Activated naive CD8-positive, alpha-beta T cell treated with anti-CD3 and anti-CD28 coated beads, Interleukin-2, amount 50 U/mL, for 24 hours (primary cell): ENCODE results near the gene FBXL17.

Source experiments
- ATAC-seq: fragments of 150-1000 bp; cut with Tn5 transposase; one replicate; pipeline ENCODE4 v1.10.0; 2021
- DNase-seq: peaks from one replicate; pipeline ENCODE4 v3.0.0; 2021
- H3K27ac Mint-ChIP-seq: one replicate; pipeline ENCODE4 v1.8.0; 2021; ENCODE audit warnings: mild to moderate bottlenecking, mixed read lengths
- H3K27me3 Mint-ChIP-seq: one replicate; pipeline ENCODE4 v1.8.0; 2021; ENCODE audit warnings: mixed read lengths
- H3K36me3 Mint-ChIP-seq: one replicate; pipeline ENCODE4 v1.8.0; 2021; ENCODE audit warnings: low read depth, mixed read lengths
- H3K4me1 Mint-ChIP-seq: one replicate; pipeline ENCODE4 v1.8.0; 2021; ENCODE audit warnings: mixed read lengths
- H3K4me3 Mint-ChIP-seq: one replicate; pipeline ENCODE4 v1.8.0; 2021; ENCODE audit warnings: mild to moderate bottlenecking, moderate library complexity, mixed read lengths
- H3K9me3 Mint-ChIP-seq: one replicate; pipeline ENCODE4 v1.8.0; 2021; ENCODE audit warnings: mixed read lengths

FBXL17 gene

DNA sequence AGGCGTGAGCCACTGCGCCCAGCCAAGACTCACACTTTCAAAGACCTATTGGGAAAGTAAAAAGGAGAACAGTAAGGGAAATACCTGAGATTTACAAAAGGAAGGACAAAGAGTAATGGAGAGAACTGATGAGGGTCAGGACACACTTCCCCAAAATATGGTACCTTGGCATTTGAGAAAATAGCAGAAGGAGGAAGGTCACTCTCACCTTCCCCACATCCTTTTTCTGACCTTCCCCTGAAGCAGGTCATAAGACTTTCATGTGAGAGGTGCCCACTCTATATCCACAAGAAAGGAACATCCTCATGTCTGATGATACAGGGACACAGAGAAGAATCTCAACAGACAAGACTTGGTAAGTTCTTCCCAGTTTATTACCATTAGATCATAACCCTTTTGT is 272.8 kb downstream of the FBXL17 start:
- Mint-ChIP-seq H3K27ac (no peak overlapping the region), H3K9me3 (peaks cover 9% of the 10 kb centered on the region), H3K36me3 (peaks cover 16% of the 10 kb centered on the region), H3K4me3 (no peak overlapping the region), H3K4me1 (no peaks in the 10 kb centered on the region), H3K27me3 (no peaks in the 10 kb centered on the region)
- DNase-seq (no peak), ATAC-seq (no peak)

DNA sequence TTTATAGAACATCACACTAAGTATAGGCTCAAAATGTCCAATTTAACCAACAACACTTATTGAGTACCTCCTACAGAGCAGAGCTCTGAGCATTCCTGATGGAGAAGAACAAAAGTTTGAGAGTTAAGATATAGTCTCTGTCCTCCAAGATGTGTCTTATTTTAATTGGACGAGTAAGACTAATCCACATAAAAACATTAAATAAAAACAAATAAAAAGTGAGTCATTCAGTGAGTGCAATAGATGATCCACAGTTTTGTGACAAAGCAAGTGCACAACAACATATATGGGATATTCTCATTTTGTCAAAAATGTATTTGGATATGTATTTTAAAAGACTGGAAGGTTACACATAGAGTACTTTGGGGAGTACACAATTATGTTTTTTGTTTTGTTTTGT is 277.4 kb downstream of the FBXL17 start:
- H3K27me3 Mint-ChIP-seq, result no peaks in the 10 kb centered on the region
- no peak for DNase-seq
- no peak overlapping the region for H3K27ac Mint-ChIP-seq
- no peak for ATAC-seq
- peaks cover 11% of the 10 kb centered on the region for H3K36me3 Mint-ChIP-seq
- no peaks in the 10 kb centered on the region for H3K9me3 Mint-ChIP-seq
- no peak overlapping the region for H3K4me3 Mint-ChIP-seq
- no peaks in the 10 kb centered on the region for H3K4me1 Mint-ChIP-seq

DNA sequence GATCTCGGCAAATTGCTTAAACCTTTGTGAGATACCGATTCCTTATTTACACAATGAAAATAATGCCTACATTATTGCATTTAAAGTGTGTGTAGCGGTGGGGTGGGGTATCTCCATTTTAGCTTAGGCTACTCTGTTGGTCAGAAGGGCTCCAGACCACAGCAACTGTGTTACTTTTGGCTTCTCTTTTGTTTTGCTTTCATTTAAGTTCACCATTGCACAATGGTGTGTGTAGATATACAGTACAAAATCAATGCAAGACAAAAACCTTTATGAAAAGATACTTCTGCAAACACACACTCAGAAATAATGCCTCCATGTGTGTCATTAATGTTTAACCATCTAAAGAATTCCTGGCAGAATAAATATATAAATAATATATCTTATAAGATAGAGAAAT is 279.4 kb downstream of the FBXL17 start:
- DNase-seq (no peak), ATAC-seq (no peak)
- Mint-ChIP-seq H3K4me1 (no peaks in the 10 kb centered on the region), H3K27me3 (no peaks in the 10 kb centered on the region), H3K4me3 (no peak overlapping the region), H3K9me3 (no peaks in the 10 kb centered on the region), H3K27ac (no peak overlapping the region), H3K36me3 (peaks cover 8% of the 10 kb centered on the region)

DNA sequence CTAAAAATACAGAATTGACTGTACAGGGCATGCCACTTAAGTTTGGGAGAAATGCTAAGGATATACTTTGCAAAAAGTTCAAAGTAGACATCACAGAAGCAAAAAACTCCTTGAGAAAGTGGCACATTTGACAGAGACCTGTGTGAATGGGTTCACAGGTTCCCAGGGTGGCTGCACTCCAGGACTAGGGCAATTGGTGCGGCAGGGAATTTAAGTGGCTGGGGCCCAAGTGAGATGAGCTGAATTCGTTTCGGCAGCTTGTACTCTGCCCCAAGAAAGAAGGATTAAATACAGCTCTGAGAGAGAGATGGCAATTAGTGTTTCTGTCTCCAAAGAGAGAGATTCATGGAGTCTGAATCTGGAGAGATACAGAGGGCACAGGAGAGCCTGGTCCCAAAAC is 280.1 kb downstream of the FBXL17 start:
- DNase-seq (no peak), ATAC-seq (no peak)
- H3K27me3 Mint-ChIP-seq, result no peaks in the 10 kb centered on the region
- H3K9me3 Mint-ChIP-seq, result no peaks in the 10 kb centered on the region
- no peaks in the 10 kb centered on the region for H3K4me1 Mint-ChIP-seq
- peaks cover 8% of the 10 kb centered on the region for H3K36me3 Mint-ChIP-seq
- H3K4me3 Mint-ChIP-seq, result no peak overlapping the region
- H3K27ac Mint-ChIP-seq, result no peak overlapping the region

- Mint-ChIP-seq H3K27ac (no peak overlapping the region), H3K9me3 (no peaks in the 10 kb centered on the region), H3K4me3 (no peak overlapping the region), H3K4me1 (no peaks in the 10 kb centered on the region), H3K36me3 (peaks cover 4% of the 10 kb centered on the region), H3K27me3 (no peaks in the 10 kb centered on the region)
- DNase-seq (no peak), ATAC-seq (no peak)
Observed at GRCh38 chr5:108101130-108101529, 280.8 kb downstream of the FBXL17 start.

- Mint-ChIP-seq H3K36me3 (no peaks in the 10 kb centered on the region), H3K4me3 (no peak overlapping the region), H3K9me3 (no peaks in the 10 kb centered on the region), H3K27ac (no peak overlapping the region), H3K4me1 (no peaks in the 10 kb centered on the region), H3K27me3 (no peaks in the 10 kb centered on the region)
- DNase-seq (no peak), ATAC-seq (no peak)
Observed at GRCh38 chr5:108094800-108095199, 287.1 kb downstream of the FBXL17 start.

DNA sequence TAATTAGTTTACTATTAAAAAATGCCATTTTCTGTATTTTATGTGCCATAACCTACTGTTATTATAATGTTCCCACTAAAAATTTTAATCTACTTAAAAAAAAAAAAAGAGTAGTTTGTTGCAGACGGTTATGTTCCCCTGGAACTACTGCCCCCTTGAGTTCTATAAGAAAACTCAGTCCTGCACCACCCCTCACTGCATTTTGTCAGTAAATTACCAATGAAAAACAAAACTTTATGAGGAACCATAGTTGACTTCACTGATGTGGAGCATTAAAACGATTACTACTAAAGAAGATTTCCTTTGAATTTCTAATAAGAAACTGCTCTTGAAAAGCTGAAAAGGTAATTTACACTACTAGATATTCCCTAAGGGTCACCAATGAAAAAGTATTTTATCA is 288.7 kb downstream of the FBXL17 start:
- ATAC-seq, result no peak
- H3K27ac Mint-ChIP-seq, result no peak overlapping the region
- H3K4me1 Mint-ChIP-seq, result no peaks in the 10 kb centered on the region
- peaks cover 4% of the 10 kb centered on the region for H3K36me3 Mint-ChIP-seq
- H3K9me3 Mint-ChIP-seq, result no peaks in the 10 kb centered on the region
- no peak overlapping the region for H3K4me3 Mint-ChIP-seq
- H3K27me3 Mint-ChIP-seq, result no peaks in the 10 kb centered on the region
- DNase-seq, result no peak

DNA sequence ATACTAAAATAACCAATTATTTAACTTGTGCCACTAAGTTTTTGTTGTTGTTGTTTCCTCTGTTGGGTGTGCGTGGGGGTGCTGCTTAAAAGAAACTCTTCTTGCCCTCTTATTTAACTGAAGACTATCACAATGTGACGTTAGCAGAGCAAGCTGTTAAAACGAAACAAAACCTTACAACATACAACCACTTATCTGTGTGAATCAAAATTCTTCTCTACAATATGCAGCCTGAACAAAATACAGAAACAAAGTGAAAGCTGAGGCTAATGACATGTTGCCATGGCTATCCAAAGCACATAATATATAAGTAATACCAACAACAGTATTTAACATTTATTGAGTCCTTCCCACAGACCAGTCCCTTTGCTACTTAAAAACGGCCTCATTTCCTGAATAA is 291.0 kb downstream of the FBXL17 start:
- Mint-ChIP-seq H3K4me3 (no peak overlapping the region), H3K27me3 (no peaks in the 10 kb centered on the region), H3K4me1 (no peaks in the 10 kb centered on the region), H3K9me3 (no peaks in the 10 kb centered on the region), H3K27ac (no peak overlapping the region), H3K36me3 (peaks cover 5% of the 10 kb centered on the region)
- DNase-seq, result no peak
- ATAC-seq, result no peak

DNA sequence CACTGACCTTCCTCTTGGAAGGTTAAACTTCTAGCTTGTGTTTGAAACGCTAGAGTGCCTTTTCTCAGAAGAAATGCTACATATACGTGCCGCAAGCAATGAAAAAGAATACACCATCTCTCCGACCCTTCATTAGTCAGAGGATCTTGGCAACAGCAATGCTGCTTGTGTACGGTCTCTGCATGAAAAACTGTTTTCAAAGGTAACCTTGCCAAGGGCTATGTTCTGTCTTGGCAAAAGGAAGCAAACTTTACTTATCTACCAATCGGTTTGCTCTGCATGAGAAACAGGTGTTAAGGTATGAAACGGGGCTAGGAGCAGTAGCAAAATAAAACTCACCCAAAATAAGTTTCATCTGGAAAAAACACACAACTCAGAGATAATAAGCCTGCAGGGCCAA is 297.8 kb downstream of the FBXL17 start:
- DNase-seq, result no peak
- H3K27ac Mint-ChIP-seq, result no peak overlapping the region
- peaks cover 2% of the 10 kb centered on the region for H3K36me3 Mint-ChIP-seq
- no peaks in the 10 kb centered on the region for H3K27me3 Mint-ChIP-seq
- no peaks in the 10 kb centered on the region for H3K9me3 Mint-ChIP-seq
- no peak overlapping the region for H3K4me3 Mint-ChIP-seq
- no peak for ATAC-seq
- no peaks in the 10 kb centered on the region for H3K4me1 Mint-ChIP-seq

- Mint-ChIP-seq H3K27ac (no peak overlapping the region), H3K4me1 (no peaks in the 10 kb centered on the region), H3K9me3 (no peaks in the 10 kb centered on the region), H3K36me3 (peaks cover 2% of the 10 kb centered on the region), H3K4me3 (no peak overlapping the region), H3K27me3 (no peaks in the 10 kb centered on the region)
- ATAC-seq (no peak), DNase-seq (no peak)
Observed at GRCh38 chr5:108083232-108083631, 298.7 kb downstream of the FBXL17 start.

- Mint-ChIP-seq H3K4me1 (no peaks in the 10 kb centered on the region), H3K4me3 (no peak overlapping the region), H3K9me3 (no peaks in the 10 kb centered on the region), H3K27me3 (no peaks in the 10 kb centered on the region), H3K36me3 (no peaks in the 10 kb centered on the region), H3K27ac (no peak overlapping the region)
- DNase-seq, result no peak
- no peak for ATAC-seq
Observed at GRCh38 chr5:108081707-108082106, 300.2 kb downstream of the FBXL17 start.

DNA sequence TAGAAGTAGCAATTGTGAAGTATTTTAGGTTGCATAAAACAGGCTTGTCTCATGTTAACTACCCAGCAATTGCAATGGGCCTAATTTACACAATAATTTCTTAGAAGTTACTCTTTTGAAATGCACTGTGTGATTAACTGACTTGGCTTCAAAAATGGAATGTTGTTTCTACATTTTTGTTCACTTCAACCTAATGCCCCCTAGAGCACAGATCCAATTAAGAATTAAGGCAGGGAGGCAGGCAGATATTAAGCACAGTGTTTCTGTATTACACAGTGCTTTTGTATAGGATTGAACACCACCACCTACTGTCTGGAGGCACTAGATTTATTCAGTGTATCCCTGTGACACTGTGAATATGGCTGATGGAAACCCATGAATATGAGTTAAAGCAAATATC is 302.1 kb downstream of the FBXL17 start:
- ATAC-seq, result no peak
- Mint-ChIP-seq H3K4me1 (no peaks in the 10 kb centered on the region), H3K9me3 (peaks cover 6% of the 10 kb centered on the region), H3K36me3 (peaks cover 5% of the 10 kb centered on the region), H3K27me3 (no peaks in the 10 kb centered on the region), H3K27ac (no peak overlapping the region), H3K4me3 (no peak overlapping the region)
- no peak for DNase-seq

- H3K27ac Mint-ChIP-seq, result no peak overlapping the region
- no peaks in the 10 kb centered on the region for H3K27me3 Mint-ChIP-seq
- no peak for DNase-seq
- peaks cover 10% of the 10 kb centered on the region for H3K36me3 Mint-ChIP-seq
- H3K4me3 Mint-ChIP-seq, result no peak overlapping the region
- no peak for ATAC-seq
- H3K4me1 Mint-ChIP-seq, result no peaks in the 10 kb centered on the region
- H3K9me3 Mint-ChIP-seq, result peaks cover 13% of the 10 kb centered on the region
Observed at GRCh38 chr5:108078882-108079281, 303.0 kb downstream of the FBXL17 start.

- Mint-ChIP-seq H3K9me3 (peaks cover 16% of the 10 kb centered on the region), H3K4me3 (no peak overlapping the region), H3K4me1 (no peaks in the 10 kb centered on the region), H3K27me3 (no peaks in the 10 kb centered on the region), H3K27ac (no peak overlapping the region), H3K36me3 (peaks cover 10% of the 10 kb centered on the region)
- DNase-seq, result no peak
- ATAC-seq, result no peak
Observed at GRCh38 chr5:108078345-108078744, 303.6 kb downstream of the FBXL17 start.

- no peaks in the 10 kb centered on the region for H3K27me3 Mint-ChIP-seq
- H3K4me3 Mint-ChIP-seq, result no peak overlapping the region
- H3K9me3 Mint-ChIP-seq, result peaks cover 16% of the 10 kb centered on the region
- ATAC-seq, result no peak
- DNase-seq, result no peak
- H3K4me1 Mint-ChIP-seq, result no peaks in the 10 kb centered on the region
- no peak overlapping the region for H3K27ac Mint-ChIP-seq
- peaks cover 15% of the 10 kb centered on the region for H3K36me3 Mint-ChIP-seq
Observed at GRCh38 chr5:108074626-108075025, 307.3 kb downstream of the FBXL17 start.

GRCh38 chr5:108064302-108064701 is 317.6 kb downstream of the FBXL17 start:
- ATAC-seq, result no peak
- Mint-ChIP-seq H3K4me3 (no peak overlapping the region), H3K27me3 (no peaks in the 10 kb centered on the region), H3K36me3 (no peaks in the 10 kb centered on the region), H3K4me1 (peaks cover under 1% of the 10 kb centered on the region), H3K9me3 (no peaks in the 10 kb centered on the region), H3K27ac (no peak overlapping the region)
- DNase-seq, result no peak
